ENCODE results near the gene MOB3C.

Gene MOB3C

GRCh38 chr1:46645815-46646214 lies 29.2 kb upstream of the MOB3C start:
- TF ChIP-seq, protein P1, sequence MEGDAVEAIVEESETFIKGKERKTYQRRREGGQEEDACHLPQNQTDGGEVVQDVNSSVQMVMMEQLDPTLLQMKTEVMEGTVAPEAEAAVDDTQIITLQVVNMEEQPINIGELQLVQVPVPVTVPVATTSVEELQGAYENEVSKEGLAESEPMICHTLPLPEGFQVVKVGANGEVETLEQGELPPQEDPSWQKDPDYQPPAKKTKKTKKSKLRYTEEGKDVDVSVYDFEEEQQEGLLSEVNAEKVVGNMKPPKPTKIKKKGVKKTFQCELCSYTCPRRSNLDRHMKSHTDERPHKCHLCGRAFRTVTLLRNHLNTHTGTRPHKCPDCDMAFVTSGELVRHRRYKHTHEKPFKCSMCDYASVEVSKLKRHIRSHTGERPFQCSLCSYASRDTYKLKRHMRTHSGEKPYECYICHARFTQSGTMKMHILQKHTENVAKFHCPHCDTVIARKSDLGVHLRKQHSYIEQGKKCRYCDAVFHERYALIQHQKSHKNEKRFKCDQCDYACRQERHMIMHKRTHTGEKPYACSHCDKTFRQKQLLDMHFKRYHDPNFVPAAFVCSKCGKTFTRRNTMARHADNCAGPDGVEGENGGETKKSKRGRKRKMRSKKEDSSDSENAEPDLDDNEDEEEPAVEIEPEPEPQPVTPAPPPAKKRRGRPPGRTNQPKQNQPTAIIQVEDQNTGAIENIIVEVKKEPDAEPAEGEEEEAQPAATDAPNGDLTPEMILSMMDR (IDR thresholded peaks at IDR 0.05) = no peak

DNA sequence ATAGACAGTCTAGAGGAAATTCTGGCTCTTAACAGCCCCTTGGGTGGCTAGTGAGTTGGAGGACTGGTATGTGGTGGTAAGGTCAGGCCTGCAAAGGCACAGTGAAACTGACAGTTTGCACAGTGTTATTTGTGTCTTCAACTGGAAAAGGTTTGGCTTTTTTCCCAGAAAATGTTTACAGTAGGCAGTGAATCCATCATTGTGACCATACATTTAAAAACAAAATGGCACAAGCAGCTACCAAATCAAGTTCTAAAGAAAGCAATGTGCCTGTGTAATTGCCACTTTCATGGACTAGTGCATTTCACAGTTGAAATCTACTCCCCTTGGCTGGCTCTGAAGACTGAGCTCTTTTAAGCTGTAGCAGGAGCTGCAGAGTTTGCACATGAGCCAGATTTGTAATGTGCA lies 26.8 kb upstream of the MOB3C start:
- TF ChIP-seq, protein P1 (IDR thresholded peaks at IDR 0.05) = no peak

DNA sequence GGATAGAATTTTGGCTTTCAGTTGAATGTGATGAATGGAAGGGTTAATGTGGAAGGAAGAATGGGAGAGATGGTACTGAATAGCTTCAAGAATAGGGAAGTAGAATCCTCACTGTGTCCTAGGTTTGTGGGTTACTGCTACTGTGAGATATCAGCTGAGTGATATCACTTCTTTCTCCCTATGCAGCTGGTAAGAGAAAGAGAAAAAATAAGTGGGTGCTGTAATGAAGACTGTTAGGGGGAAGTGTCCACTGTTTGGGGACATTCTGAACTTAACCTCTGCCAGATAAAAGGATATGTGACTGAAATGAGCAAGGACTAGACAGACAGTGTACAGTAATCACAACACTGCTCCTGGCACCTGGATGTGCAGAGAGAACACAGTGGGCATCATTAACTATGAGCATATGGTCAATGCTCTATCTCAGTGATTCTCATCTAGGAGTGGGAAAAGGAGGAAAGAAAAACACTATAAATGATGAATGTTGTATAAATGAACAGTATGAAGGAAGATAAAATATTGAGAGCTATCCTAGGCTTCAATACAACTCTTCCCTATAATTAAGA lies 25.6 kb upstream of the MOB3C start:
- TF ChIP-seq, protein P1 (IDR thresholded peaks at IDR 0.05) = no peak

DNA sequence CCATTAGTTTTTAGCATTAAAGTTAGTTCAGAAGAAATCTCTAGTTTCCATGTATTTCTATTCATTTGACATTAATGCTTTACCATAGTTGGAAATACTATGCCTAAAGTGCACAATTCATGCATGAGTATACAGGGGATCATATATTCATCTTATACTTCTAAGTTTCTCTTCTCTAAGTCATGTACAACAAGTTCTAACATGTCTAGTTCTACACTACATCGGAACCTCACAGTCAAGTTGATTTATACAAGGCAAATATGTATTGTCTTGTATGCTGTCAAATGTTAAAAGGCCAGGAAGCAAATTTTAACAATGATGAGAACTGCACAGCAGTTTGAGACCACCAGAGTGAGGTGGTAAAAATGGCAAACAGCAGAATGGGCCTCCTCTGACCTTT lies 22.9 kb upstream of the MOB3C start:
- TF ChIP-seq, protein P1 (IDR thresholded peaks at IDR 0.05) = no peak

DNA sequence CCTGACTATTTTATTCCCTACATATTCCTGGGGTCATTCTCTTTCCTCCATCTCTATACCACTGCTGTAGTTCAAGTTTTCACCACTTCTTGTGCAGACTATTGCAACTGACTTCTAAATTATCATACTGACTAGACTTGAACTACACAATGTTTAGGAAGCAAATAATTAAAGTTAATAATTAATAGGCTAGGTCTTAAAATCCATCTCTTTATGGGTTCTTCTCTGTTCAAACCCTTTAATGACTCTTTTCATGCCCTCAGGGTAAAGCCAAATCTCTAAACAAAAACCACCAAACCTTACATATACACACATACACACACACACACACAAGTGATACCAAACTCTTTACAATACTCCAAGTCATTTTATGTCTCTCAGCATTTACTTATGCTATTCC lies 22.3 kb upstream of the MOB3C start:
- TF ChIP-seq, protein P1 (IDR thresholded peaks at IDR 0.05) = no peak

DNA sequence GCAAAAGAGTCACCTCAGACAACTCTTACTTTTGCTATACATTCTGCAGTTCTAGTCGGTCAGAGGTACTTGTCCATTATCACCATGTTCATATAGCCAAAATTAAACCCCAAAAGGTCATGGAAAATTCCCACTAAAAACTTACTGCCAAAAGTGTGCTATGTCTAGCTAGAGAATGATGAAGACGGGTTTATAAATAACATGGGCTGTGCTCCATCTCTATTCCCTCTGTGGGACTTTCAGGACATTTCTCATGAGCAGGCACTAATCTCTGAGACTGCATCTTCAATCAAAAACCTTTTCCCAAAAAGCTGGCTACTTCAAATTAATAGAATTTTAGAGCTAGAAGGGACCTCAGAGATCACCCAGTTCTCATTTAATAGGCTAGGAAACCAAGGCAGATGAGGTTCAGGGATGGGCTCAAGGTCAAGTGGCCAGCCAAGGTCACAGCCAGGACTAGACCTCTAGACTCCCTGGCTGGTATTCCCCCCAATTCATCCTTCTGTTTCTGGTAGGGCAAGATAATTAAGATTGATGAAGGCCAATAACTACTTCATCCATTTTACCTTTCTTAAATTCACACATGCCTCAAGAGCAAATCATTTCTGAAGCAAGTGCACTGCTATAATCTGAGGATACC lies 21.0 kb upstream of the MOB3C start:
- TF ChIP-seq, protein P1 (IDR thresholded peaks at IDR 0.05) = no peak

DNA sequence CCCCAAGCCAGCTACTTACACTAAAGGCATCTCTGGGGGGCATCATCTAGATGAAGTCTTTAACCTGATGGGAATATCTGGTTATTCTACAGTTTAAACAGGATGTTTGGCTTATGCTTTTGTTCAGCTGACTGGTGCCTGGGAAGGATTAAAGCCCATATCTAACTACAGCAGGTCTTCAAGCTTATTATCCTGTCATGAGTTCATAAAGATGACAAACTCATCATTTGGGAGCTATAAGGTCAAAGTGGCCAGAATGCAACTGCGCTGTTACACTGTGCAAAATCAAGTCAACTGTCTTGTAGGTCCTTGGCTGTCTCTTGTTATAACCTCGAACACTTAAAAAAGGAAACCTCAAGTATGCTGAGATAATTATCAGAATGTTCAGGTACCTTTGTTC lies 18.6 kb upstream of the MOB3C start:
- TF ChIP-seq, protein P1 (IDR thresholded peaks at IDR 0.05) = no peak

DNA sequence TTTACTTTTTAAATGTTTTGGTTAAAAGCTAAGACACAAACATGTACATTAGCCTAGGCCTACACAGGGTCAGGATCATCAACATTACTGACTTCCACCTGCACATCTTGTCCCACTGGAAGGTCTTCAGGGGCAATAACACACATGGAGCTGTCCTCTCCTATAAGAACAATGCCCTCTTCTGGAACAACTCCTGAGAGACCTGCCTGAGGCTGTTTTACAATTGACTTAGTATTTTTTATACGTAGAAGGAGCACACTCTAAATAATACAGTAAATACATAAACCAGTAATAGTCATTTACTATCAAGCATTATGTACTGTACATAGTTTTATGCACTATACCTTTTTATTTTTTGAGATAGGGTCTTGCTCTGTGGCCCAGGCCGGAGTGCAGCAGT lies 14.1 kb upstream of the MOB3C start:
- TF ChIP-seq, protein P1 (IDR thresholded peaks at IDR 0.05) = no peak
